IPS-NIHi7 (cell line): Measurements from ENCODE around the gene CENPP.

Source experiments
- DNase-seq: peaks from one replicate; pipeline ENCODE4 v3.0.0; 2012; ENCODE audit warnings: mixed read lengths; ENCODE audit errors: extremely low spot score

The CENPP gene

GRCh38 chr9:92639124-92639523 lies 313.4 kb downstream of the CENPP start:
- DNase-seq, result no peak

GRCh38 chr9:92639791-92640271 lies 314.1 kb downstream of the CENPP start:
- DNase-seq, result no peak

GRCh38 chr9:92640398-92641091 lies 314.8 kb downstream of the CENPP start:
- no peak for DNase-seq

GRCh38 chr9:92641092-92641809 lies 315.5 kb downstream of the CENPP start:
- no peak for DNase-seq

- no peak for DNase-seq
Observed at GRCh38 chr9:92642041-92642451, 316.3 kb downstream of the CENPP start.

GRCh38 chr9:92642564-92642963 lies 316.8 kb downstream of the CENPP start:
- no peak for DNase-seq

GRCh38 chr9:92644278-92644677 lies 318.5 kb downstream of the CENPP start:
- DNase-seq, result no peak

GRCh38 chr9:92645041-92645440 lies 319.3 kb downstream of the CENPP start:
- DNase-seq, result no peak

GRCh38 chr9:92647671-92648473 lies 322.1 kb downstream of the CENPP start:
- no peak for DNase-seq

GRCh38 chr9:92648474-92648971 lies 322.8 kb downstream of the CENPP start:
- no peak for DNase-seq

GRCh38 chr9:92649007-92649406 lies 323.3 kb downstream of the CENPP start:
- DNase-seq, result no peak

GRCh38 chr9:92650296-92650695 lies 324.5 kb downstream of the CENPP start:
- no peak for DNase-seq

- no peak for DNase-seq
Observed at GRCh38 chr9:92650839-92651621, 325.3 kb downstream of the CENPP start.

- no peak for DNase-seq
Observed at GRCh38 chr9:92652461-92652860, 326.7 kb downstream of the CENPP start.

- DNase-seq, result no peak
Observed at GRCh38 chr9:92654481-92655301, 328.9 kb downstream of the CENPP start.

GRCh38 chr9:92655366-92655765 lies 329.6 kb downstream of the CENPP start:
- no peak for DNase-seq

- no peak for DNase-seq
Observed at GRCh38 chr9:92655896-92656536, 330.3 kb downstream of the CENPP start.

- DNase-seq, result no peak
Observed at GRCh38 chr9:92656537-92656925, 330.8 kb downstream of the CENPP start.

GRCh38 chr9:92657296-92658094 lies 331.7 kb downstream of the CENPP start:
- DNase-seq, result no peak
